Measurements from ENCODE around the gene CD63.
A peak's percentile ranks its signal among the peaks of the same experiment; 100 is the strongest.

The CD63 gene

DNA sequence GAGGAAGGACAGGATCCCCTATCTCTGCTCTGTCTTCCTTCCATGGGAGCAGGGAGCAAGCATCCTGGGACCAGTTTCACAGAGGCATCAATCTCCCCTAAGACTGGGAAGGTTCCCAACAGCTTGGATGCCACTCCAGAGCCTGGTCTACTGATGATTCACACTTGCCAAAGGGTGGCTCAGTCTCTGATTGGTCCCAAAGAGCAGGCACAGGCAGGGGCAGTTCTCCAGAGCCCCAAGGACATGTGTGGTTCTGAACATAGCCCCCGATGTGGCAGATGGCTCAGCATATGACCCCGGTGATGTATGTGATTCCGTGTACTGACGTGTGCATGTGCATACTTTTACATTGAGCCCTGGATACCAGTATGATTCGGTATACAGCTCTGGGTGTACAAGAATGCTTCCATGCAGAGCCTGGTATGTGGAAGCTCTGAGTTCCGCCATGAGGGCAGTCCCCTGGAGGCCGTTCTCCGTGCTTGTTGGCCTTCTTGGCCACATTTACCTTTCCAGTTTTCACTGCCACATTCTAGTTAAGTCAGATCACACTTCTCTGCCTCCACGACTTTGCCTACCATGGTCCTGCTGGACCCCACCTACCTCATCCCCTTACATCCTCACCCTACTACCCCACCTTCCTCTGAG, 42.3 kb downstream of the CD63 start (continued):
- TF ChIP-seq, protein P1, sequence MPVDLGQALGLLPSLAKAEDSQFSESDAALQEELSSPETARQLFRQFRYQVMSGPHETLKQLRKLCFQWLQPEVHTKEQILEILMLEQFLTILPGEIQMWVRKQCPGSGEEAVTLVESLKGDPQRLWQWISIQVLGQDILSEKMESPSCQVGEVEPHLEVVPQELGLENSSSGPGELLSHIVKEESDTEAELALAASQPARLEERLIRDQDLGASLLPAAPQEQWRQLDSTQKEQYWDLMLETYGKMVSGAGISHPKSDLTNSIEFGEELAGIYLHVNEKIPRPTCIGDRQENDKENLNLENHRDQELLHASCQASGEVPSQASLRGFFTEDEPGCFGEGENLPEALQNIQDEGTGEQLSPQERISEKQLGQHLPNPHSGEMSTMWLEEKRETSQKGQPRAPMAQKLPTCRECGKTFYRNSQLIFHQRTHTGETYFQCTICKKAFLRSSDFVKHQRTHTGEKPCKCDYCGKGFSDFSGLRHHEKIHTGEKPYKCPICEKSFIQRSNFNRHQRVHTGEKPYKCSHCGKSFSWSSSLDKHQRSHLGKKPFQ (tag by site-specific recombination; IDR thresholded peaks at IDR 0.05), result no peak
- no peak for TF ChIP-seq ZNF24 (tag by site-specific recombination; IDR thresholded peaks at IDR 0.05)

DNA sequence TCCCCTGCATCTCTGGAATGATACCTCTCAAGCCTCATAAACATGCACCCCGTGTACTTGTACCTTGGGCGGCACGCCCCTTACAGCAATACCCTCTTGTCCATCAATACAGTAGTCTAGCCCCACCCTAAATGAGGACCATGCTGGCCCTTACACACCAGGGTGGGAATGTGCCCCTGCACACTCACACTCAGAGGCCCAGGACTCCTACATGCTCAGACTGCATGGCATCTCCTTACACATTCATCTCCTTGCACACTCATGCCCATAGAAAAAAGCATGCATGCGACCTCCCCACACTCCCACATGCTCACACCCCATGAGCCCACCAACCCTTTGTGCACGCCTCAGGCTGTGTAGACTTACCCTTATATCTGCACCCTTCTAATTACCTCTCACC, 43.1 kb downstream of the CD63 start:
- H3K4me3 ChIP-seq (ENCODE audit: low read depth, low read length), result no peak overlapping the region
- H3K9me3 ChIP-seq (ENCODE audit: control insufficient read depth, insufficient read depth, low read depth, low read length), result no peaks in the 10 kb centered on the region
- ChIA-PET CTCF (no interaction called here), POLR2A (no interaction called here)
- H3K27ac ChIP-seq (ENCODE audit: extremely low read depth, low read depth, low read length), result no peak overlapping the region
- H3K4me1 ChIP-seq (ENCODE audit: control insufficient read depth, insufficient read depth, low read length), result no peaks in the 10 kb centered on the region
- TF ChIP-seq ZNF600 (tag by site-specific recombination; IDR thresholded peaks at IDR 0.05) (no peak), YY1 (tag by site-specific recombination; IDR thresholded peaks at IDR 0.05) (no peak), KLF7 (tag by site-specific recombination; IDR thresholded peaks at IDR 0.05; ENCODE audit: borderline replicate concordance) (no peak), KLF10 (tag by site-specific recombination; IDR thresholded peaks at IDR 0.05) (no peak), ZNF529 (tag by site-specific recombination; IDR thresholded peaks at IDR 0.05; ENCODE audit: insufficient replicate concordance) (no peak), ZNF571 (tag by site-specific recombination; IDR thresholded peaks at IDR 0.05) (no peak), ZNF335 (tag by site-specific recombination; conservative IDR thresholded peaks at IDR 0.05) (no peak), ZNF548 (tag by site-specific recombination; IDR thresholded peaks at IDR 0.05) (no peak), GLIS1 (tag by site-specific recombination; IDR thresholded peaks at IDR 0.05) (no peak)
- TF ChIP-seq, protein P2, sequence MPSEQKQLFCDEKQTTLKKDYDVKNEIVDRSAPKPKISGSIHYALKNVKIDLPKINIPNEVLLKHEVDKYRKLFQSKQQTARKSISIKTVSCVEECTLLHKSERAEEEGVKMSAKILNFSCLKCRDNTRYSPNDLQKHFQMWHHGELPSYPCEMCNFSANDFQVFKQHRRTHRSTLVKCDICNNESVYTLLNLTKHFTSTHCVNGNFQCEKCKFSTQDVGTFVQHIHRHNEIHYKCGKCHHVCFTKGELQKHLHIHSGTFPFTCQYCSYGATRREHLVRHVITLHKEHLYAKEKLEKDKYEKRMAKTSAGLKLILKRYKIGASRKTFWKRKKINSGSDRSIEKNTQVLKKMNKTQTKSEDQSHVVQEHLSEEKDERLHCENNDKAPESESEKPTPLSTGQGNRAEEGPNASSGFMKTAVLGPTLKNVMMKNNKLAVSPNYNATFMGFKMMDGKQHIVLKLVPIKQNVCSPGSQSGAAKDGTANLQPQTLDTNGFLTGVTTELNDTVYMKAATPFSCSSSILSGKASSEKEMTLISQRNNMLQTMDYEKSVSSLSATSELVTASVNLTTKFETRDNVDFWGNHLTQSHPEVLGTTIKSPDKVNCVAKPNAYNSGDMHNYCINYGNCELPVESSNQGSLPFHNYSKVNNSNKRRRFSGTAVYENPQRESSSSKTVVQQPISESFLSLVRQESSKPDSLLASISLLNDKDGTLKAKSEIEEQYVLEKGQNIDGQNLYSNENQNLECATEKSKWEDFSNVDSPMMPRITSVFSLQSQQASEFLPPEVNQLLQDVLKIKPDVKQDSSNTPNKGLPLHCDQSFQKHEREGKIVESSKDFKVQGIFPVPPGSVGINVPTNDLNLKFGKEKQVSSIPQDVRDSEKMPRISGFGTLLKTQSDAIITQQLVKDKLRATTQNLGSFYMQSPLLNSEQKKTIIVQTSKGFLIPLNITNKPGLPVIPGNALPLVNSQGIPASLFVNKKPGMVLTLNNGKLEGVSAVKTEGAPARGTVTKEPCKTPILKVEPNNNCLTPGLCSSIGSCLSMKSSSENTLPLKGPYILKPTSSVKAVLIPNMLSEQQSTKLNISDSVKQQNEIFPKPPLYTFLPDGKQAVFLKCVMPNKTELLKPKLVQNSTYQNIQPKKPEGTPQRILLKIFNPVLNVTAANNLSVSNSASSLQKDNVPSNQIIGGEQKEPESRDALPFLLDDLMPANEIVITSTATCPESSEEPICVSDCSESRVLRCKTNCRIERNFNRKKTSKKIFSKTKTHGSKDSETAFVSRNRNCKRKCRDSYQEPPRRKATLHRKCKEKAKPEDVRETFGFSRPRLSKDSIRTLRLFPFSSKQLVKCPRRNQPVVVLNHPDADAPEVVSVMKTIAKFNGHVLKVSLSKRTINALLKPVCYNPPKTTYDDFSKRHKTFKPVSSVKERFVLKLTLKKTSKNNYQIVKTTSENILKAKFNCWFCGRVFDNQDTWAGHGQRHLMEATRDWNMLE (tag by site-specific recombination; conservative IDR thresholded peaks at IDR 0.05; ENCODE audit: low read depth), result no peak
- TF ChIP-seq, protein P3, sequence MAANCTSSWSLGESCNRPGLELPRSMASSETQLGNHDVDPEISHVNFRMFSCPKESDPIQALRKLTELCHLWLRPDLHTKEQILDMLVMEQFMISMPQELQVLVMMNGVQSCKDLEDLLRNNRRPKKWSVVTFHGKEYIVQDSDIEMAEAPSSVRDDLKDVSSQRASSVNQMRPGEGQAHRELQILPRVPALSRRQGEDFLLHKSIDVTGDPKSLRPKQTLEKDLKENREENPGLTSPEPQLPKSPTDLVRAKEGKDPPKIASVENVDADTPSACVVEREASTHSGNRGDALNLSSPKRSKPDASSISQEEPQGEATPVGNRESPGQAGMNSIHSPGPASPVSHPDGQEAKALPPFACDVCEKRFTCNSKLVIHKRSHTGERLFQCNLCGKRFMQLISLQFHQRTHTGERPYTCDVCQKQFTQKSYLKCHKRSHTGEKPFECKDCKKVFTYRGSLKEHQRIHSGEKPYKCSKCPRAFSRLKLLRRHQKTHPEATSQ (tag by site-specific recombination; IDR thresholded peaks at IDR 0.05), result no peak
- peaks cover 0 to 3% of the 10 kb centered on the region in 2 experiments; a peak in 1 of 3 replicates for H3K36me3 ChIP-seq (ENCODE audit: control insufficient read depth in 2 of 2, insufficient read depth in 1 of 2, low read length in 2 of 2)

DNA sequence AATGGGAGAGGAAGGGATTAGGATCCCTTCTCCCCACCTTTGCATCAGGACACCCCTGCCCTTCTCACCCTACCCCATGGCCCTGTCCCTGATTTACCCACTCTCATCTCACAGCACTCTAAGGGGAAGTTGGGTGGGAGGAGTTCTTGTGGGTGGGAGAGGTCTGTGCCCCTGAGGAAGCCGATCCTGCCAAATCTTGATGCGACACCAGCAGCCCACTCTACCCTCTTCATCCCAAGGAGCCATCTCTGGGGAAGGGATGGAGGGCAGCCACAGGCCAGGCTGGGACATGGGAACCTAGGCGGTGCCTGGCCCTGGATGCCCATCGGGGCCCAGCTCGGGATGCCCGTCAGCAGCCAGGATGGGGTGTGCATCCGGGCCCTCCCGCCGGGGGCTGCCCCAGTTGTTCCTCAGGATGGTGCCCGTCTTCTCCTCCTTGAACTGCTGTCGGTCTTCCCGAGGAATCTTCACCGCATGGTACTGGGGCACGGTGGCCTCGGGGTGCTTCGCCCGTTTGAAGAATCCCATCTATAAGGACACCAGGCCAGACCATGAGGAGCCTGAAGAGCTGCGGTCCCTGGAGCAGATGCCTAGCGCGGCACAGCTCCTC, 43.9 kb downstream of the CD63 start:
- ChIA-PET POLR2A (no interaction called here), CTCF (no interaction called here)
- TF ChIP-seq ZNF670 (tag by site-specific recombination; IDR thresholded peaks at IDR 0.05; ENCODE audit: low read depth) (no peak), ZBTB20 (tag by site-specific recombination; IDR thresholded peaks at IDR 0.05) (no peak), ZNF544 (tag by site-specific recombination; IDR thresholded peaks at IDR 0.05) (no peak), ZNF112 (tag by site-specific recombination; IDR thresholded peaks at IDR 0.05) (no peak), ZFP41 (tag by site-specific recombination; IDR thresholded peaks at IDR 0.05; ENCODE audit: borderline replicate concordance) (no peak), EGR2 (tag by site-specific recombination; IDR thresholded peaks at IDR 0.05; ENCODE audit: low read depth) (peak; percentile 31; the same call in 1 of the 2 replicates), ZFHX2 (tag by site-specific recombination; conservative IDR thresholded peaks at IDR 0.05) (0 out of 2 replicates have a peak, but pooled peaks have one; percentile 10)
- TF ChIP-seq, protein P4, sequence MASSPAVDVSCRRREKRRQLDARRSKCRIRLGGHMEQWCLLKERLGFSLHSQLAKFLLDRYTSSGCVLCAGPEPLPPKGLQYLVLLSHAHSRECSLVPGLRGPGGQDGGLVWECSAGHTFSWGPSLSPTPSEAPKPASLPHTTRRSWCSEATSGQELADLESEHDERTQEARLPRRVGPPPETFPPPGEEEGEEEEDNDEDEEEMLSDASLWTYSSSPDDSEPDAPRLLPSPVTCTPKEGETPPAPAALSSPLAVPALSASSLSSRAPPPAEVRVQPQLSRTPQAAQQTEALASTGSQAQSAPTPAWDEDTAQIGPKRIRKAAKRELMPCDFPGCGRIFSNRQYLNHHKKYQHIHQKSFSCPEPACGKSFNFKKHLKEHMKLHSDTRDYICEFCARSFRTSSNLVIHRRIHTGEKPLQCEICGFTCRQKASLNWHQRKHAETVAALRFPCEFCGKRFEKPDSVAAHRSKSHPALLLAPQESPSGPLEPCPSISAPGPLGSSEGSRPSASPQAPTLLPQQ (tag by site-specific recombination; IDR thresholded peaks at IDR 0.05), result no peak
- TF ChIP-seq, protein P5, sequence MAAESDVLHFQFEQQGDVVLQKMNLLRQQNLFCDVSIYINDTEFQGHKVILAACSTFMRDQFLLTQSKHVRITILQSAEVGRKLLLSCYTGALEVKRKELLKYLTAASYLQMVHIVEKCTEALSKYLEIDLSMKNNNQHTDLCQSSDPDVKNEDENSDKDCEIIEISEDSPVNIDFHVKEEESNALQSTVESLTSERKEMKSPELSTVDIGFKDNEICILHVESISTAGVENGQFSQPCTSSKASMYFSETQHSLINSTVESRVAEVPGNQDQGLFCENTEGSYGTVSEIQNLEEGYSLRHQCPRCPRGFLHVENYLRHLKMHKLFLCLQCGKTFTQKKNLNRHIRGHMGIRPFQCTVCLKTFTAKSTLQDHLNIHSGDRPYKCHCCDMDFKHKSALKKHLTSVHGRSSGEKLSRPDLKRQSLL (tag by site-specific recombination; IDR thresholded peaks at IDR 0.05), result no peak
- Histone ChIP-seq H3K27ac (ENCODE audit: extremely low read depth, low read depth, low read length) (no peak overlapping the region), H3K4me3 (ENCODE audit: low read depth, low read length) (no peak overlapping the region), H3K4me1 (ENCODE audit: control insufficient read depth, insufficient read depth, low read length) (no peaks in the 10 kb centered on the region), H3K36me3 (ENCODE audit: control insufficient read depth in 2 of 2, insufficient read depth in 1 of 2, low read length in 2 of 2) (peaks cover 0 to 3% of the 10 kb centered on the region in 2 experiments; a peak in 1 of 3 replicates), H3K9me3 (ENCODE audit: control insufficient read depth, insufficient read depth, low read depth, low read length) (no peaks in the 10 kb centered on the region)
